Non-pigmented ciliary epithelial cell (primary cell): Measurements from ENCODE around the gene RRAGC.

Experiments
- DNase-seq: peaks from one replicate; pipeline ENCODE4 v3.0.0-alpha.2; 2010; ENCODE audit warnings: low read depth

The RRAGC gene, protein sequence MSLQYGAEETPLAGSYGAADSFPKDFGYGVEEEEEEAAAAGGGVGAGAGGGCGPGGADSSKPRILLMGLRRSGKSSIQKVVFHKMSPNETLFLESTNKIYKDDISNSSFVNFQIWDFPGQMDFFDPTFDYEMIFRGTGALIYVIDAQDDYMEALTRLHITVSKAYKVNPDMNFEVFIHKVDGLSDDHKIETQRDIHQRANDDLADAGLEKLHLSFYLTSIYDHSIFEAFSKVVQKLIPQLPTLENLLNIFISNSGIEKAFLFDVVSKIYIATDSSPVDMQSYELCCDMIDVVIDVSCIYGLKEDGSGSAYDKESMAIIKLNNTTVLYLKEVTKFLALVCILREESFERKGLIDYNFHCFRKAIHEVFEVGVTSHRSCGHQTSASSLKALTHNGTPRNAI

DNA sequence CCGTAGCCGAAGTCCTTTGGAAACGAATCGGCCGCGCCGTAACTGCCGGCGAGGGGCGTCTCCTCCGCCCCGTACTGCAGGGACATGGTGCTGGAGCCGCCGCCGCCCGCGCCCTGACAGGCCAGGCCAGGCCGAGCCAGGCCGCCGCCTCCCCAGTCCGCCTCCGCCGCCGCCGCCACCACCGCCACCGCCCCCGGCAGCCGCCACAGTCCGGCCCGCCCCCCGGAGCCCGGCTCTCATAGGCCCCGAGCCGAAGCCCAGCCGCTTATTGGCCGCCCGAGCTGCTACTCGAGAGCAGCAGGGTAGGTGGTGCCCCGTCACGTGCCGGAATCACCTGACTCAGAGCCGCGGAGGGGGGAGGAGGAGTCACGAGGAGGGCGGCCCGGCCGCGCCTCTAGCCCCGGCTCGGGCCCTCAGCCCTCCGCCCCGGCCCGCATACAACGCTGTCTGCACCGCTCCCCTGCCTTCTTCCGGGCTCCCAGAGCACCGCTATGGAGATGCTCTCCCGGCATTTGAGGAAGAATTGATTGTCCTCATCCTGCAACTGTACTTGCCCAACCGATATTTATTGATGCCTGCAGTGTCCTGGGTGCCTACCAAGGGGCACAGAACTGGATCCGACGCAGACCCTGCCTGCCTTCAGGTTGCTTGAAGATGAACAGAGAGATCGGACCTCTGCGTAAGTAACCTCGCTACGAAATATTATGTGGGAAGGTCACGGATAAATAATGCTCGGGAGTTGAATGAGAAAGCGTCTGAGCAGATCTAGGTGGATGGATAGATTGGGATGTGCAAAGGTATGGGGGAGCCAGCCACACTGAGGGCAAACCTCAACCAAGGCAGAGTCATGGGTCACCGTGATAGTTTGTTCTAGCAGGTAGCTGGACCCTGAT is at the start of gene RRAGC:
RRAGC (minus strand) TSS at position 212 of the 893 bp plus-strand sequence; CDS start at position 86, 126 bp downstream.
- DNase-seq, result peak; percentile 82

DNA sequence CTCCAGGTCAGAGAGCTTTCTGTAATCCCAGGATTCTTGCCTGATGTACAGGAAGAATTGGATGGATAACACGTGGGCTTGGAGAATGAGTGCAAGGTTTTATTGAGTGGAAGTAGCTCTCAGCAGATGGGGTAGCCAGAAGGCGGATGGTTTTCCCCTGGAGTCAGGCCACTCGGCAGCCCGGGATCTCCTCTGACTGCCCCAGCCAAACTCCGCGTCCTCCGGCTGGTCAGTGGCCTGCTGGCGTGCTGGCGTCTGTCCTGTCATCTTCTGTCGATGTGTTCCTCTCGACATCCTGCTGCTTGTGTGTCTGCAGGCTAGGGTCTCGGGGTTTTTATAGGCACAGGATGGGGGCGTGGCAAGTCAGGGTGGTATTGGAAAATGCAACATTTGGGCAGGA is 49.2 kb upstream of the RRAGC start:
- DNase-seq, result no peak

DNA sequence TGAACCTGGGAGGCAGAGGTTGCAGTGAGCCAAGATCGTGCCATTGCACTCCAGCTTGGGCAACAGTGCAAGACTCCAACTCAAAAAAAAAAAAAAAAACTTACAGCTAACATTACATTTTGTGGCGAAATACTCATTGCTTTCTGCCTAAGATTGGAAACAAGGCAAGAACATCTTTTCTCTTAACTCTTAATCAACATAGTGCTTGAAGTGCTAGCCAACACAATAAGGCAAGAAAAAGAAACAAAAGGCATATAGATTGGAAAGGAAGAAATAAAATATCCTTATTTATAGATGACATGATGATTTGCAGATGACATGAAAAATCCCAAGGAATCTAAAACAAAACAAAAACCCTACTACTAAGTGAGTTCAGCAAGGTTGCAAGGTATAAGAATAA is 46.4 kb upstream of the RRAGC start:
- no peak for DNase-seq

DNA sequence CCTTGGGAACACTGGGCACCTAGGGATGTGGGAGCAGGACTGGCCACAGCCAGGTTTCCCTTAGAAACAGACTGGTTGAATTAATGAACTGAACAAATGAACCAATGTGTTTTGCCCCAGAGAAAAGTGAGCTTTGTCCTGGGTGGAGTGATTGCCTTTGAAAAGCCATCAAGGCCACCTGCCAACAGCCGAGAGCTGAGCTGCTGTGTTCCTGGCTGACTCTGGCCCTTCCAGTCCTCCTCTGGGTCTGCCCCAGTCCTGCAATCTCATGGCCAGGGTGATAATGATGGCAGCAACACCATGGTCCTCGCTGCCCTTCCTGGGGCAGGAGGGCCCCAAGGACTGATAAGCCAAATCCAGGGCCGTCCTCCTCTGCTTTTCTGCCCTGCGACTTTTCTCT is 40.0 kb upstream of the RRAGC start:
- no peak for DNase-seq

DNA sequence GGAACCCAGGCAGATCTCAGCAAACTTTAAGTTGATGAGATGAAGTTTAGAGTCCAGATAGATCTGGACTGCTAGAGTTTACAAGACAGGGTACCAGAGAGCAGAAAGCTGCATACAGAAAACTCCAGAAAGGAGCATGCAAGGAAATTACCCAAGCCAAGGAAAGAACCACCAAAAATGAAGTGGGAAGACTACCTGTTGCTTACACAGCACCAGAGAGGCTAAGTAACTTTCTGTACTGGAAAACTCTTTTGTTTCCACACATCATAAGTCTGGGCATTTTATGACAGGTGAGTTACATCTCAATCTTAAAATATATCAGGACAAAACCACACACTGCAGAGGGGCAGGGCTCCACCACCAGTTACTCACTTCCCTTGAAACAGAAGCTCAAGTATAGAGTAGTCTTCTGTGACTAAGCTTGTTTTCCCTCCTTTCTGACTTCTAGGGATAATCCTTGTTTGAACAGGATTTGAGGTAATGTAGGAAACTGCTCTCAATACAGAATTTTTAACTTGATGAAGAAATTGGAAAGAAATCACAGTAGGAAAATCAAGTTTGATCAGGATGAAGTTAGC is 39.2 kb upstream of the RRAGC start:
- DNase-seq, result no peak

DNA sequence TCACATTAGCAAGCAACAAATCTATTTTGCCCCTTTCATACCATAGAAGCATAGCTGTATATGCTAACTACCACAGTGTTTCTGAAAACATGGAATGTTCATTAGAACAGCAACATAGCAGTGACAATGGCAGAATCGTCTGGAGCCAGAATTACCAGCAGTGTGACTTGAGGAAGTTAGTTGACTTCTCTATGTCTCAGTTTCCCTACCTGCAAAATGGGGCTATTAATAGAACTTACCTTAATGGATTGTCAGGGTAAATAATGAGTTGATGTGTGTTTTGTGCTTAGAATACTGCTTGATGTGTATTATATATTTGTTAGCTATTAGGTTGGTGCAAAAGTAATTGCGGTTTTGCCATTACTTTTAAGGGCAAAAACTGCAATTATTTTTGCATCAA is 36.6 kb upstream of the RRAGC start:
- no peak for DNase-seq

DNA sequence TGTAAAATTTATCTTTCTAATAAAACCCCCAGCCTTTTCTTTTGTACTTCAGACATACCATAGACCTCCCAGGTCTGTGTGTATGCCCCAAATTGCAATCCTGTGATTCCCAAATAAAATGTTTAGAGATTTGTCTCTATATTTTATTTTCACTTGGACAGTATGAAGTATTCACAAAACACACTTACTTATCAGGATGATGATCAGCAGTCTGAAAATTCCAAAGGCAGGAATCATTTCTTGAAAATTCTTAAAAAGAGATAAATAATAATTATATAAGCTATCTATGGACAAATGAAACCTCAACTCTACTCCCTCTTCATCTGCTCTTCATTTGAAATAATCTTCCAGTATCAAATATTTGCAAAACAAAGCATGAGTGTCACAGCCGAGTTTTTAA is 33.4 kb upstream of the RRAGC start:
- DNase-seq, result no peak

DNA sequence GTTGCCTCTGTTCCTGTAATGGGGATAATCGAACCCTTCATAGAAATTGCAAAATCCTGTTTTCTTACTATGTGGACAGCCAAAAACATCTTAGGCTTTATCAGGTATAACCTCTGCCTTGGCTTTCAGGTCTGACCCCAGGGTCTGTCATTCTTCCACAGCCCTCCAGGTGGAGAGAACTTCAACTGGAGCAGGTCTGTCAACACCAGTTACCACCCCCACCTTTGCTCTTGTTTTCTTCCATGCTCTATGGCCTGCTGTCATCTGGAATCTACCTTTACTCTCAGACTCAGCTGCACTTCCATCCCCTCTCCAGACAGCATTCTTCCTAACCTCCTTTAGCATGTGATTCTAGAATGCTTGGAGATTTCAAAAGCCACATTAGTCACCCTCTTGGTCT is 32.2 kb upstream of the RRAGC start:
- no peak for DNase-seq

DNA sequence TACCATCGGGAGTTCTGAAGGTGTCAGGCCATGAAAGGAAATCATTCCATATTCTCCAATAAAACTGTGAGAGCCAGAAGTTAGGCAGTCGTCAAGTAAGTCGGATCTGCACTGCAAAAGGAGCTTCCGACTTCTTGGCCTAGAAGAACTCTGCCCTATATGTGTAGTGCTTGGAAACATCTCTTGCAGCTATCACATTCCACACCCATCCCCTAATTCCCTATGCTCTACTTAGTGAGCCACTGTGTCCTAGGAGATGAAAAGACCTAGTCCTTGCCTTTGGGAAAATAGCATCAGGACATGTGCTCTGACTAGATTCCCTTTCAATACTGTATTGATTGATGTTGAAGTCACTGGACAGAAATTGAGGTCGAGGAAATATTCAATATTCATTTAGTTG is 30.0 kb upstream of the RRAGC start:
- no peak for DNase-seq

DNA sequence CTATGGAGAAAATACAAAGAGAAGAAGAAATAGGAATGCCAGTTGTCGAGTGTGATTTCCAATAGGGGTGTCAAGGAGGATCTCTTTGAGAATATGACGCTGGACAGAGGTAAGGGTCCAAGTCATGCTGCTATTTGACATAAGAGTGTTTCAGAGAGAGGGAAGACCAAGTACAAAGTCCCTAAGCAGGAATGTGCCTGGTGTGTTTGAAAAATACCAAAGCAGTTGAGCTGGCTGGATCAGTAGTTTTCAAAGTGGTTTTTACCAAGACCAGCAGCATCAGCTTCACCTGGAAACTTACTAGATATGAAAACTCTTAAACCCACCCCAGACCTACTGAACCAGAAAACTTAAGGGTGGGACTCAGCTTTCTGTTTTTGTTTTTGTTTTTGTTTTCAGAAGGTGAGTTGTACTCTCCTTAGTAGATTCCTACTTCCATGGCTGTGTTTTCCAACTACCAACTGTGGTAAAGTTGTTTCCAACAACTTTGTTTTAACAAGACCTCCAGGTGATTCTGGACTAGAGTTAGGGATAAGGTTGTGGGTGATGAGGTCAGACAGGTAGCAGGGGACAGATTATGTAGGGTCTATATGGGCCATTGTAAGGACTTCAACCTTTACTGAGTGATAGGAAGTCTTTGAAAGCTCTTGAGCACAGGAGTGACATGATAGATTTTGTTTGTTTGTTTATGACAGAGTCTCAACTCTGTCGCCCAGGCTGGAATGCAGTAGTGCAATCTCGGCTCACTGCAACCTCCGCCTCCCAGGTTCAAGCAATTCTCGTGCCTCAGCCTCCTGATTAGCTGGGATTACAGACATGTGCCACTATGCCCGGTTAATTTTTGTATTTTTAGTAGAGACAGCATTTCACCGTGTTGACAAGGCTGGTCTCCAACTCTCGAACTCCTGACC is 29.1 kb upstream of the RRAGC start:
- no peak for DNase-seq

DNA sequence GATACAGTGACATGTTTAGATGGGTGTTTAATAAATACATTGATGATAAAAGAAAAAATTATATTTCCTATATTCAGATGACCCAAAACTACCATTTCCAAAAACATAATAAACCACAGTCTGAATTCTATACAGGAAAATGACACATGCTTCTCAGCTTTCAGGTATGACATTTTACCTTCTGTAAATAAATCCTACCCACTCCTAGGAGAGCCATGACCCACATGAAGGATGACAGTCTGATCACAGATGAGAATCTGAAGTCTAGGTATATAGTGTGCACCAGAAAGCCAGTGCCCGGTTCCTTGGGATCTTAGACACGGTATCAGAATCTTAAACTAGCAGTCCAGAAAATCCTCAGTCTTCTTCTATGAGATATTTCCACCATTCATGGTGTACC is 25.5 kb upstream of the RRAGC start:
- no peak for DNase-seq

DNA sequence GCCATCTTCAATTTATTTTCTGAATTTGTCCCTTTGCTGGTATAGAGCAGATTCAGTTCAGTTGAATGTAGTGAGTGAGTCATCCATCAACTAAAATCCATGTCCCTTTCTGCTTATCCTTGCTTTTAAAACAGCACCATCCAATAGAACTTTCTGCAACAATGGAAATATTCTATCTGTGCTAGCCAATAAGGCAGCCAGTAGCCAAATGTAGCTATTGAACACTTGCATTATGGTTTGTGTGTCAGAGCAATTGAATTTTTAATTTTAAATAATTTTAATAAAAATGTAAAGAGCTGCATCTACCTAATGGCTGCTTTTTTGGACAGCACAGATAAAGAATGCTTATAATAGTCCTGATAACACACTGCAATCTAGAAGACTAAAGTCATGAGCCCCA is 21.9 kb upstream of the RRAGC start, which contains the start of gene GJA9:
GJA9 (minus strand) TSS at position 101 of the 400 bp plus-strand sequence. CDS start 5,489 bp downstream, outside the sequence.
- no peak for DNase-seq

DNA sequence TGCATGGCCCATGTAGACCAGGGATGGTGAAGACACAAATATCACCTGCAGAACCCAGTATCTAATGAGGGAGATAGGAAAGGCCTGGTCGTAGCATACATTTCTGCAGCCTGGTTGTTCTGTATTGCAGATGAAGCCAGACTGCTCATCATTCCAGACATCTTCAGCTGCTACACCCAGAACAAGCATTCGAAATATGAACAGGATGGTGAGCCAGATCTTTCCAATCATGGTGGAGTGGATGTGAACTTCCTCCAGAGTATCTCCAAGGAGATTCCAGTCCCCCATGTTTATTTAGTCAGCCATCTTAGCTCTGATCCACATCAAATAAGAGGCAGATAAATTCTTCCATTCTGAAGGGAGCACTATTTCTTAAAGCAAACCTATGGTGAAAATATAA is 16.2 kb upstream of the RRAGC start:
- DNase-seq, result no peak

DNA sequence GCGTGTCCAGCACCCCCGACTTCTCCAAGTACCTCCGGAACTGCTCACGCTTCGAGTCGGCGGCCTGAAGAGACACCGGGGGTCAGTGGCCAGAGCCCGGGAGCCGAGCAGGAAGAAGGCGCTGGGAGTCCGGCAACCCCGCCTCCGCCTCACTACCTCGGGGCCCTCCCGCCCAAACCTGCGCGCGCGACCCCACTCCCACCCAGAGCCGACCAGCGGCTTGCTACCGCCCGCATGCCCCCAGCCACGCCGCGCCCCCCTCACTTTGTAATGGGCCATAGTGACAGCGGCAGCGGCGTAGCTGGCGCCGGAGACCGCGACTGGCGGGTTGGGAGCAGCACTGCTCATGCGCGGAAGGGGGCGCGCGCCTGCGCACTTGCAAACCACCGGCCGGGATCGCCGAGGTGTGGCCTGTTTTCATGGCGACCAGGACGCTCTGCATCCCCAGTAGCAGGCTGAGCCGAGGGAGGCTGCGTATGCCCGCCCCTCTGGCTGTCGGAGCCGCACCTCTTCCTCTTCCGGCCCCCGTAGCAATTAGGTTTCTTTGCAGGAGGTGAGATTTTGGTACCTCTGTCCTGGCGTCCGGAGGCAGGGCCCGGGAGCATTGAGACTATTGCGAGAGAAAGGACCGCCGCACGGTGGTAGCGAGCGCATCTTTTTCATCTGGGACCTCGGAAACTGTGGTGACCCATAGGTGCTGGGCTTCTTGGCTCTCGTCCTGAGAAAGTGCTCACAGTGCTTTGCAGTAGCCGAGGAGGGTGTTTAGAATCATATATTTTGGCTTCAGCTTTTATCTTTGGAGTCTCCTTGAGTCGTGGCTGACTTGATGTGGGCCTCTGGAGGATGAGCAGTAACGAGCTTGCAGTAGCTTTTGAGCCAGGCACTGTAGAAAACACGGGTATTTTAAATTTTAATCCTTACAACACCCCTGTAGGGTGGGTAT is 13.7 kb upstream of the RRAGC start, which contains the start of gene MYCBP:
MYCBP (minus strand) TSS at position 322 of the 943 bp plus-strand sequence; CDS start at position 279, 43 bp downstream.
- DNase-seq, result peak; percentile 78

DNA sequence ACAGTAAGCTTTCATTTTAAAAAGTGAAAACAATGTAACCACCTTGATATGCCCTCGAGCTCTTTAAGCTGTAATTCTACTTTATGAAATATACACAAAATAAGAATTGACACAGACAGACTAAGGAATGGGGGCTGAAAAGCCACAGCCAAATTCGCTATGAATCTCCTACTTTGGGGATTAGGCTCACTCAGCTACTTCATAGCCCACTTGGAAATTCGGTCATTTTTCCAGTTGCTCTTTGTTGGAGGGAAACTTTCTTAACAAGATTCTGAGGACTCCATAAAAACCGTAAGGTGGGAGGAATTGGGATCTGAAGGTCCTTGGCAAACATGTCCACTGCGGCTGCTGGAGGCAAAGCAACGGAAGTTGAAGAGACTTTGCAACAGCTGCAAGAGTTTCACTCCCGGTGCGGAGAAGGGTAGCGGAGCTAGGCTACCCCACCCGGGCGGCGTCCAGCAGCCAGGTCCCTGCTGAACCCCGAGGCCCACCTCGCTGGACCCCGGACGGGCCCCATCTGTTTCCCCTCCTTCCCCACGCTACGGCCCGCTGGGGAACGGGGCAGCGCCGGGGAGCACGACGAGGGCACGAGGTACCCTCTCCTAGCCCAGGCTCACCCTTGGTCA is 12.9 kb upstream of the RRAGC start:
- DNase-seq, result no peak

DNA sequence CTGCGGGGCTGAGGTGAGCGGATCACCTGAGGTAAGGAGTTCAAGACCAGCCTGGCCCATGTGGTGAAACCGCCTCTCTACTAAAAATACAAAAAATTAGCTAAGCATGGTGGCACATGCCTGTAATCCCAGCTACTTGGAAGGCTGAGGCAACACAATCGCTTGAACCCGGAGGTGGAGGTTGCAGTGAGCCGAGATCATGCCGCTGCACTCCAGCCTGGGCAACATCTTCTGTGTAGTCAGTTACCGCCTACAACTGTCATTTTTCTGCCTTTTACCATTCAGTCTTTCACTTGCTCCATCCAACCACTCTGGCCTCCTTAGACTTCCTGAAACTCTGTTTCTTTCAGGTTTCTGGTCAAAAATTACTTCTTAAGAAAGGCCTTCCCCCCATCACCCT is 11.4 kb upstream of the RRAGC start:
- DNase-seq, result no peak

DNA sequence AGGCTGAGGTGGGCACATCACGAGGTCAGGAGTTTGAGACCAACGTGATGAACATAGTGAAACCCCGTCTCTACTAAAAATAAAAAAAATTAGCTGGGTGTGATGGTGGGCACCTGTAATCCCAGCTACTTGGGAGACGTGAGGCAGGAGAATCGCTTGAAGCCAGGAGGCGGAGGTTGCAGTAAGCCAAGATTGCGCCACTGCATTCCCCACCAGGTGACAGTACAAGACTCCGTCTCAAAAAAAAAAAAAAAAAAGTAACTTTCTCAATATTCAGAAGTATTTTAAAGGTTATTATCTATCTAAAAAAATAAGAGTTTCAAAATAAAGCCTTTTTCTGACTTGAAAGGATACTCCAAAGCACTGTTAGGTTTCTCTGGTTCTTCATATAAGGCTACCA is 7.6 kb upstream of the RRAGC start:
- no peak for DNase-seq

DNA sequence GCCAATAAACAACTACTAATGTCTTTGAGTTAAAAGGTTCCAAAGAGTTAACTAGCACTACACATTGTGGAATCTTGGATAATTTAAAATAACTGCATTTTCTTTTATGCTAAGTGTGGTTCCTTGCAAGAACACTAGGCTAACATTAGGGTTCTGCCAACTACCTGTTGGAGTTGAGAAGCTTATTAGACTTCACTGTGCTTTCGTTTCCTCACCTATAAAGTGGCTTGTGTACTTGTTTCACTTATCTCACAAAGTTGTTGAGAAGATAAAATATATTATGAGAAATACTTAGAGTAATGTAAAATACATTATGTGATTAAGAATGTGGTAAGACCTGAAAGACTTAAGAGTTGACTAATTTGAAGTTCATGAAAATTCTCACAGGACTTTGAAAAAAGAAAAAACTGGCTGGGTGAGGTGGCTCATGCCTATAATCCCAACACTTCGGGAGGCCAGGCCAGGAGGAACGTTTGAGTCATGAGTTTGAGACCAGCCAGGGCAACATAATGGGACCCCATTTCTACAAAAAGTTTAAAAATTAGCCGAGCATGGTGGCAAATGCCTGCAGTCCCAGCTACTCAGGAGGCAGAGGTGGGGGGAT is 5.6 kb upstream of the RRAGC start:
- DNase-seq, result no peak

DNA sequence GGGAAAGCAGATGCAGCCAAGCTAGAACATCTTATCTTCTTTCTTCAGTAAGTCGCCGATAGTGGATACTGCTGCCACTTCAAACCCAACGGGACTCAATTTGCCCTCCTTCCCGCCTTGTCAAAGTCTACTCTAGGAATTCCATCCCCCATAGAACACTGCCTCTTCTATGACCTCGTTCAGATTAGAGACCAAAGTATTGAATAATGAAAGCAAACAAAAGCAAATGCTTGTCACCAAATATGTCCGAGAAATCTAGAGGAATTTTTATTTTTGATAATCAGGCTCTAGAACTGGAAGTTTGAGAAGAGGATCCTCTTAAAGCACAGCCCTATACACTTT is 853 bp upstream of the RRAGC start:
- no peak for DNase-seq
